ENCODE measurements around the gene KIF1A.

DNA sequence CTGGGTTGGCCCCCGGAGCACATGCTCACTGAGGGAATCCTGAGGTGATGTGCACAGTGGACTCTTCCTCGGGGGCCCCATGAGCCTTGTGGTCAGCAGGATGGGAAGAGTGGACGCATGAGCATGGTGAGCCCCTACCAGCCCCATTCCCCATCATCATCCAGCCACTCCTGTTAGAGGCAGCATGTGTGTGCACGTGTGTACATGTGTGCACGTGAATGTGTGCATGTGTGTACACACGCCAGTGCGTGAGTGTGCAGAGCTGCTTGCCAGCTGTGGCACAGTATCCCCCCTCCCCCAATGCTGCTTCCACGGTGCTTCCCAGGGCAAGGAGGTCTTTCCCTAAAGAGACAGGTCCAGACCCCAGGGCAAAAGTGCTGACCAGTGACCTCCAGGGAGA lies 57.8 kb downstream of the KIF1A start:
- no peak for TF ChIP-seq POLR2AphosphoS5 (IDR thresholded peaks at IDR 0.05; ENCODE audit: low read depth, low read length)
- TF ChIP-seq SIN3A (IDR thresholded peaks at IDR 0.05; ENCODE audit: borderline replicate concordance, insufficient read depth, low read length) = no peak
- TF ChIP-seq, protein P1, sequence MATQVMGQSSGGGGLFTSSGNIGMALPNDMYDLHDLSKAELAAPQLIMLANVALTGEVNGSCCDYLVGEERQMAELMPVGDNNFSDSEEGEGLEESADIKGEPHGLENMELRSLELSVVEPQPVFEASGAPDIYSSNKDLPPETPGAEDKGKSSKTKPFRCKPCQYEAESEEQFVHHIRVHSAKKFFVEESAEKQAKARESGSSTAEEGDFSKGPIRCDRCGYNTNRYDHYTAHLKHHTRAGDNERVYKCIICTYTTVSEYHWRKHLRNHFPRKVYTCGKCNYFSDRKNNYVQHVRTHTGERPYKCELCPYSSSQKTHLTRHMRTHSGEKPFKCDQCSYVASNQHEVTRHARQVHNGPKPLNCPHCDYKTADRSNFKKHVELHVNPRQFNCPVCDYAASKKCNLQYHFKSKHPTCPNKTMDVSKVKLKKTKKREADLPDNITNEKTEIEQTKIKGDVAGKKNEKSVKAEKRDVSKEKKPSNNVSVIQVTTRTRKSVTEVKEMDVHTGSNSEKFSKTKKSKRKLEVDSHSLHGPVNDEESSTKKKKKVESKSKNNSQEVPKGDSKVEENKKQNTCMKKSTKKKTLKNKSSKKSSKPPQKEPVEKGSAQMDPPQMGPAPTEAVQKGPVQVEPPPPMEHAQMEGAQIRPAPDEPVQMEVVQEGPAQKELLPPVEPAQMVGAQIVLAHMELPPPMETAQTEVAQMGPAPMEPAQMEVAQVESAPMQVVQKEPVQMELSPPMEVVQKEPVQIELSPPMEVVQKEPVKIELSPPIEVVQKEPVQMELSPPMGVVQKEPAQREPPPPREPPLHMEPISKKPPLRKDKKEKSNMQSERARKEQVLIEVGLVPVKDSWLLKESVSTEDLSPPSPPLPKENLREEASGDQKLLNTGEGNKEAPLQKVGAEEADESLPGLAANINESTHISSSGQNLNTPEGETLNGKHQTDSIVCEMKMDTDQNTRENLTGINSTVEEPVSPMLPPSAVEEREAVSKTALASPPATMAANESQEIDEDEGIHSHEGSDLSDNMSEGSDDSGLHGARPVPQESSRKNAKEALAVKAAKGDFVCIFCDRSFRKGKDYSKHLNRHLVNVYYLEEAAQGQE (IDR thresholded peaks at IDR 0.05; ENCODE audit: insufficient read depth in 1 of 2, low read depth in 2 of 2, low read length in 2 of 2) = no peak
- TF ChIP-seq TAF1 (IDR thresholded peaks at IDR 0.05; ENCODE audit: borderline replicate concordance, insufficient read depth, low read length) = no peak
- TF ChIP-seq FOXP2 (optimal IDR thresholded peaks at IDR 0.05; ENCODE audit: borderline replicate concordance, extremely low read depth, extremely low read length, insufficient read depth) = no peak
